K562 treated with DMSO at 1 percent for 4 hours (cell line): ENCODE data around the gene EPB42. TPM values are rescaled to one million over a fixed set of nuclear protein-coding genes. Genes with fewer than 3 reads are reported as not detected.

Source experiments
- total RNA-seq: library from RNA; unstranded; fragments of 300-600 nt; gene quantifications from 2 replicates; pipeline ENCODE4 v1.2.3, GENCODE V29; 2022; ENCODE audit not compliant: insufficient read depth

The EPB42 gene
- 1.0 and 1.7 TPM in 2 replicates for total RNA-seq

DNA sequence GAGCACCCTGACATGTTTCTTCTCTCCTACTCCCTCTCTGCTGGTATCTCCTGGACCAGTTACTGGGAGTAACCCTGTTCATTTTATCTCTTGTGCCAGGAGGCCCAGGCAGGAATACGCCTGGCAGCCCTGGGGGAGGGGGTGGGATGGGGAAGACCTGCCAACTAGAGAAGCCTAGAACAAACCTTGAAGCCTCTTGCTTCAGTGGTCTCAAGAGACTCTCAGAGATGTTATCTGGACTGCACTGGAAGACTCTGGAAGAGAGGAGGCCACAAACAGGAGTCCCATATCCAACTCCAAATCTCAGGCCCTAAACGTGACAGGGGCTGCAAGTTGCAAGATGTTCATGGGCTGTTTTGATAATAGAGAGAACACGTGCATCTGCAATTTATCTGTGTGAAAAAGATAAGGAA is at the start of gene EPB42:
TSS of gene EPB42 (minus strand) at position 28 of the 413 bp plus-strand sequence. CDS start 193 bp downstream, outside the sequence.

GRCh38 chr15:43266834-43267233 is 46.0 kb upstream of the EPB42 start, which contains the start of gene TGM5:
TGM5 (minus strand) TSS chr15:43266928; CDS start chr15:43266849, 79 bp downstream.

DNA sequence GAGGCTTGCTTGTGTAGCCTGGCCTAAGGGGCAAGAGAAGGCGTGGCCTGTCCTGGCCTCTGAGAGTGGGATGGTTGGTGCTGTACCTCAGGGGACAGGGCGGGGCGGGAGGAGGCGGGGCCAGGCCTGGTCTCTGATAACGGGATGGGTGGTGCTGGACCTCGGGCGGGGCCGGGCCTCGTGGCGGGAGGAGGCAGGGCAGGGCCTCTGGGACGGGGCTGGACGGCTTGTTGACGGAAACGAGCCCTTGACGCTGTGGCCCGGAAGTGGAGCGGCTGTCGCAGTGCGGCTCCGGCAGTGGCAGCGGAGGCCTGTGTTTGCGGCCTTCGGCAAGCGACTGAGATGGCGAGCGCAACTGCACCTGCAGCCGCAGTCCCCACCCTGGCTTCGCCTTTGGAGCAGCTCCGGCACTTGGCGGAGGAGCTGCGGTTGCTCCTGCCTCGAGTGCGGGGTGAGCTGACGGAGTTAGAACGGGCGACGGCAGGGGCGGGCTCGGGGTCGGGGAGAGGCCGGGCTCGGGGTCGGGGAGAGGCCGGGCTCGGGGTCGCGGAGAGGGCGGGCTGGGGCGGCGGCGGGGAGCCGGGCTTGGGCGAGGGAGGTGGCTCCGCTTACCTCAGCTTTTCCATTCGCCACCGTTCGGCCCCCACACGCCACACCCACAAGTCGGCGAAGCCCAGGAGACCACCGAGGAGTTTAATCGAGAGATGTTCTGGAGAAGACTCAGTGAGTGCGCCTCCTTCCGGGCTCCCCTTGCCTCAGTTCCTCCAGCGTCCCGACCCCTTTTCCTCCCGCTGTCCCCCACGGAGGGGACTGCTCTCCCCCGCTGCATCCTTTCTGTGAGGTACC is 35.4 kb downstream of the EPB42 start, which contains the start of gene CCNDBP1:
TSS of gene CCNDBP1 (plus strand) at position 247 of the 846 bp plus-strand sequence. CDS start at position 343, 96 bp downstream.

Other genes starting within 250 kb of the EPB42 start
- 6.0 and 11.9 TPM in 2 replicates for gene UBR1, start 115.0 kb downstream of the EPB42 start, total RNA-seq
- gene TMEM62, start 87.4 kb downstream of the EPB42 start, total RNA-seq, result 9.4 and 11.1 TPM in 2 replicates
- 83.1 and 92.4 TPM in 2 replicates for gene CCNDBP1, start 35.6 kb downstream of the EPB42 start, total RNA-seq
- not detected in 2 replicates for gene TGM5, start 45.9 kb upstream of the EPB42 start, total RNA-seq
- gene TGM7, start 81.2 kb upstream of the EPB42 start, total RNA-seq, result not detected in 2 replicates
- 1.7 and 1.9 TPM in 2 replicates for gene LCMT2, start 109.6 kb upstream of the EPB42 start, total RNA-seq
- 15.7 and 22.4 TPM in 2 replicates for gene ZSCAN29, start 150.0 kb upstream of the EPB42 start, total RNA-seq
- 13.6 and 21.5 TPM in 2 replicates for gene TUBGCP4, start 150.1 kb upstream of the EPB42 start, total RNA-seq